HG03558 (cell line): ENCODE data around the gene ADARB2.
"Not testable (repeated sequence)": the region's sequence is repeated elsewhere in the genome, so short reads cannot be mapped to it uniquely, and the experiment has no call there.

Source experiments
- ATAC-seq: cut with Tn5 transposase; IDR thresholded peaks from one replicate; pipeline ENCODE4 v1.9.1; 2021; ENCODE audit warnings: moderate number of reproducible peaks; ENCODE audit not compliant: unreplicated experiment; ENCODE audit errors: extremely low read depth

ADARB2 gene

DNA sequence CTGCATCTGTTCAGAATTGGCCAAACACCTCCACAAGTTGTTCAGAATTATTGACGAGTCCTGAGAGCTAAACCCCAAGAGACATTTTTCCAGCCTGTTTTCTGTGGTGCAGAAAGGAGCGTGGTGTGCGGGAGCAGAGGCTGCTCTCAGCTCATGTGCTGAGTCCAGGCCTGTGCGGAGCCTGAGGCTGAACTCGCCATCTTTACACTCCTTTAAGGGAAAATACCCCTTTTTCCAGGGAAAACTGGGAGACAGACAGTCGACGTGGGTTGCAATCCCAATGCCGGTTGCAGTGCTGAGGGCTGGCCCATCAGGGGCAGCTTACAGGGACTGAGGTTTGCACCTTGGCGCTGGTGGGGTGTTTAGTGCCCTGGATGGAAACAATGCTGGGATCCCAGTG lies 112.2 kb downstream of the ADARB2 start:
- ATAC-seq = no peak

DNA sequence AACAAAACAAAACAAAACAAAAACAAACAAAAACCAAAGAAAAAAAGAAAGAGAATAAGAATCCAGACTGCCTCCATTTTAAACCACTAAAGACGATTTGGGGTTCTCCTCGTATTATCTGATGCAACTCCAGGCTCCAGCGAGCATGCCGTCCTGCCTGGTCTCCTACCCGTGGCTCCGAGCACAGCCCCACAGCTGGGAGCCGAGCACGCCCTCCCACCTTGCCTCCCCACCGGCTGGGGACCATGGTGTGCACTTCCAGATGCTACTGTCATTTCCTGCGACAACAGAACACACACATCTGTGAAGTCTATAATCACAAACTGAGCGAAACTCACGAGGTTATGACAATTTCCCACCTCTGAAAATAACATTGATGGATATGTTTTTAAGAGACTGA lies 113.1 kb downstream of the ADARB2 start:
- no peak for ATAC-seq

DNA sequence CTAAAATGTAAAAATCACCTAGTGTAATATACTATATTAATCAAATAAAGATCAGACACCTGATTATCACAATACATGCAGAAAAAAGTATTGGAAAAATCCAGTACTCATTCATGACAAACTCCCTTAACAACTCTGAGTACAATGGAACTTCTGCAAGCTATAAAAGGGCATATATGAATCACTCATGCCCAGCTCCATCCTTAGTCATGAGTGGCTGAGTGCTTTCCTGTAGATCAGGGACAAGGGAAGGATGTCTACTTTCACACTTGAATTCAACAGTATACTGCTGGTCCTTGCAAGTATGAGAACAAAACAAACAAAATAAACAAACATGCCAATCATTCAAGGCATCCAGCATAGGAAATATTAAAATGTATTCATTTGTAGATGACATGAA lies 116.5 kb downstream of the ADARB2 start:
- no peak for ATAC-seq

DNA sequence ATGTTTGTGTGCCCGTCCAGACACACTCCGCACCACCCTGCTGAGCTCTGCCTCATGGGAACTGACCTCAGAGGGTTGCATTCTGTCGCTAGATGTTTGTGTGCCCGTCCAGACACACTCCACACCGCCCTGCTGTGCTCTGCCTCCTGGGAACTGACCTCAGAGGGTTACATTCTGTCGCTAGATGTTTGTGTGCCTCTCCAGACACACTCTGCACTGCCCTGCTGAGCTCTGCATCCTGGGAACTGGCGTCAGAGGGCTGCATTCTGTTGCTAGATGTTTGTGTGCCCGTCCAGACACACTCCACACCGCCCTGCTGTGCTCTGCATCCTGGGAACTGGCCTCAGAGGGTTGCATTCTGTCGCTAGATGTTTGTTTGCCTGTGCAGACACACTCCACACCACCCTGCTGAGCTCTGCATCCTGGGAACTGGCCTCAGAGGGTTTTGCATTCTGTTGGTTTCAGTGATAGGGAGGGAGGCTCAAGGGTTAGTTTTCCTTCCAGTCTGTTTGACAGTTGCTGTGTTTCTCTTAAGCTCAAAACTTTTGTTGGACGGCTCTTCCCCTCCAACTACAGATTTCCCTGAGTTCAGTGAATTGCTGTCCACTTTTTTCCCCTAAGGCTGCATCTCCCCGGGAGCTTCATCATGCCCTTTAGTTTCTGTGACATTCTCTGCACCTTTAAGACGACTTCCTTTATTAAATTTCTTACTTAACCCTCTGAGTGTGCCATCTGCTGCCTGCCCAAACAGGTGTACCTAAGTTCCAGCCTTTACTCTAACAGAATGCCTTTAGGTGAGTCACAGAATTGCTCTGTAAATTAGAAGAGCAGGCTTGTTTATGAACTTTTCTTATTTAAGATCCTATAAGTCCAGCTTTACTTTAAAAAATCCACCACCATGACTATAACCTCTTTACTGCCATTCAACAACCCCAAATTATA lies 119.7 kb downstream of the ADARB2 start:
- ATAC-seq = not testable (repeated sequence)

DNA sequence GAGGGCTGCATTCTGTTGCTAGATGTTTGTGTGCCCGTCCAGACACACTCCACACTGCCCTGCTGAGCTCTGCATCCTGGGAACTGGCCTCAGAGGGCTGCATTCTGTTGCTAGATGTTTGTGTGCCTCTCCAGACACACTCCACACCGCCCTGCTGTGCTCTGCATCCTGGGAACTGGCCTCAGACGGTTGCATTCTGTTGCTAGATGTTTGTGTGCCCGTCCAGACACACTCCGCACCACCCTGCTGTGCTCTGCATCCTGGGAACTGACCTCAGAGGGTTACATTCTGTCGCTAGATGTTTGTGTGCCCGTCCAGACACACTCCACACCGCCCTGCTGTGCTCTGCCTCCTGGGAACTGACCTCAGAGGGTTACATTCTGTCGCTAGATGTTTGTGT lies 120.6 kb downstream of the ADARB2 start:
- not testable (repeated sequence) for ATAC-seq

DNA sequence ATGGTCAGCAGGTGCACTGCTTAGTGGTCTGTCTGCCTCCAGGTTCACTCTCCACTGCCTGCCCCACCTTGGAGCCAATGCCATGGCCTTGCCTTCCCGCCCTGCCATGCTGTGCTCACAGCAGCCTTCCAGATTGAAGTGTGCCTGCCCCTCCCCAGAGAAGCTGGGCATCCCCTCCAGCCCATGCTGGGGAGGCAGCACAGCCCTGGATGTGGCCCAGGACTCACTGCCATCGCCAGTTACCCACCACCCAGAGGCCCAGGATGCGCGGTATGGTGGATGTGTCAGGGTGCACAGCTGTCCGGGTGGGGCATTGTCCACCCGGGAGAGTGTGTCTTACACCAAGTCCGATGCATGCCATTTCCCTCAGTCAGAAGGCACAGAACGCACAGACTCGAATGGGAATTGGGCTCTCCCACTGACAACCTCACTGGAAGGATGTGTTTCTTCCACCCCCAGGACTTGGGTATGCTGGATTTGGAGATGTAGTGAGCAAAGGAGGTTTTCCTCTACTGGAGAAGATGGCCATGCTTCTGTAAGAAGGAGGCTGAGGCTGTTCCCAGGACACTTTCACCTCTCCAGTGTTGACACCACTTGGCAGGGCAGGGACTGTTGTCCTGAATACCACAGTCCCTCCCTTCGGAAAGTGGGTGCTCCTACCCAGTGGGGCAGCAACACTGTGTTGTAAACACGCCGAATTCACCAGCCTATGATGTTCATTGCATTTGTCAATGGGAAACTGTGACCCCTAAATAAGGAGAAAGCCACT lies 122.0 kb downstream of the ADARB2 start:
- no peak for ATAC-seq

DNA sequence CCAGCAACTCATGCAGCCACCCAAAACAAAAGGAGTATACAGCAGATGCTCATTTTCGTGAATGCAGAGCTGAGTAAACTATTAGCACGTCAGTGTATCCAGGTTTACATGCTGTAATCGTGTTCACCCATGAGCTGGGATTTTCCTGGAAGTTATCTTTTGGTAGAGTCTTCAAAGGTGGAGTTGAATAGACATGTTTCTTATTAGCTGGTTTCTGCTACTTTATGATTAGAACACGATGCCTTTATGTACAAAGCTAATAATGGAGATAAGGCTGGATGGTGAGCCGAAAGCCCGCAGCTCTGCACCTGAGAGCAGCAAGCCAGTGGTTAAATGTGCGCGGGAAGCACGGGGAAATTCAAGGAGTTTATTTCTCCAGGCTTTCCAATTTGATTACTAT lies 123.8 kb downstream of the ADARB2 start:
- ATAC-seq = no peak

DNA sequence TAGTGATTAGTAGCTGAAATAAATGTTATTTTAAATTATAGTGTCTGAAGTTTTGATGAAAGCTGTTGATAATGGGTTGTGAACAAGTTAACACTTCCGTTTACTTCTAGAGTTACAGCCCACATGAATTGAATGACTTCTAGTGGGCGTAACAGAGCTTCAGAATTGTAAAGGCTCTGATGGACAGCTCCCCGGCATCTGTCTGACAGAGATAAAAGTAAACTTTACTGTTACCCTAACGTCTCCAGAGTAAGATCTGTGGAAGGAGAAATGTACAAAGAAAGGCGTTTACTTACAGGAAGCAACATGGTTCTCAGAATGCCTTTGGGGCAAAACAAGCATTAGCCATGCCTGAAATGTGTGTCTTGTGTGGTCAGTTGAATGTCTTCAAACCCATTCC lies 124.4 kb downstream of the ADARB2 start:
- ATAC-seq = no peak

DNA sequence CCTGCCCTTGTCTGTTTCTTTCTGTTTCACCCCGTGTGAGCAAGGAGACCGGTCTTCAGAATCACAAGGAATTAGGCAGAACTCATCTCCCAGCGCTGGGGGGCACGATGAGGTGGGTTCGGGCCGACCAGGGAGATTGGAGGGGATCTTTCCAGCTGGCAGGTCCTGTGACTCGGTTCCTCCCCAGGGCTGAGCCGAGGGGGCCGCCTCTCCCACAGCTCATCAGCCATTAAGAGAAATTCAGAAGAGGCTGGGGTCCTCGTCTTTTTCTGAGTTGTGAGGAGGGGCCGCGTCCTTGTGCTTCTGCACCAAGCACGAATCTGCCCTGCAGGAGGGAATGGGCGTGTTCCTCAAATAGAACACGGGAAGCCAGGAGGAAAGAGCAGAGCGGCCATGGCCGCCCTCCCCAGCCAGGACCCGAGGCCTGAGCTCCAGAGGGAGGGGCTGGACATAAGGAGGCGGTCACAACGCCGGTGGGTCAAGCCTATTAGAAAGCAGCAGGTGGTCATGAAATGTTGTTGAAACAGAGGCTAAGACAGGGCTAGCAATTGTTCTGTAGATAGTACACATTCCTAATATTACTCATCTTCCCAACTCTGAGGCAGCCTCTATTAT lies 125.3 kb downstream of the ADARB2 start:
- ATAC-seq = no peak

DNA sequence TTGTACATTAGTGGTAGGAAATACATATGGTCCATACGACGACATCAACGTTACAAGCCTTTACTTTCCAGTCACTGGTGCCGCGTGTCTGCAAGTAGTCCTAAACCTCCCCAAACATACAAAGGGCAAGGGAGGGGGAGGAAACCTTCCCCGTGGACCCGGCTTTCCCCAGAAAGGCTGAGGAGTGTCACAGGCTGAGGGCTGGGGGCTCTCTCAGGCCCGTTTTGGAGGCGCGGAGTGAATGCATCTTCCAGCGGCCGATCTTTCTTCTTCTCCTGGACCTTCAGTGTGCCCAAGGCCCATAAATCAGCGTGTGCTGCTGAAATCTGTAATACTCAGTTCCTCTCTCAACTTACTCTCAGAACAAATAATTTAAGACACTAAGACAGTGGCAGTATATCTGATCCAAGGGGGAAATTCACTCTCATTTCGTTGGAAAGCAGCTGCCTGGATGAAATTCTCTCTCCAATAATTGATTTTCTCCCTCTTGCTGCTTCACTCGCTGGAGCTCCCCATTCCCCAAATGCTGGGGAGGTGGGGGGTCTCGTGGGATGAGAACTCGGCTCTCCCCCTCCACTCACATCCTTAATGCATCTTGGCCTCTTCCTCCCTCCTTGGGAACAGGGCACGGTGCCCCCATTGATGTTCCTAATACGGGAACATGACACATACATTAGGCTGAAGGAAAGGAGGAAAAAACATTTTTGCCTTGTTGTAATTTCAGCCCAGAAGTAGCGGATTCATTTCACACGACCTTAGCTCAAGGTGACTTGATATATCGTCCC lies 126.1 kb downstream of the ADARB2 start:
- no peak for ATAC-seq

DNA sequence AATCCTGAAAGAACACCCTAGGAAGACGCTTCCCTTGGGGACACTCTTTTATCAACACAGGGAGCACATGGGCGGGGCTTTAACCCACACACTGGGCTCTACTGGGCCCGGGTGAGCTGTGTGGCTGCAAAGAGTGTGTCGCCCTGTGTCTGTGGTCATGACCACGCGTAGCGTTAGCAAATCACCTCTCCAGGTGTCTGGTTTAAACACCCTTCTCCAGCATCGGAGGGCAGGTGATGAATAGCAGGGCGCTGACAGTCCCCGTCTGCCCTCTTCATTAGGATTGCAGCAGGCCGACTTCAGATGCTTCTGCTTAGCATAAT lies 127.7 kb downstream of the ADARB2 start:
- no peak for ATAC-seq

DNA sequence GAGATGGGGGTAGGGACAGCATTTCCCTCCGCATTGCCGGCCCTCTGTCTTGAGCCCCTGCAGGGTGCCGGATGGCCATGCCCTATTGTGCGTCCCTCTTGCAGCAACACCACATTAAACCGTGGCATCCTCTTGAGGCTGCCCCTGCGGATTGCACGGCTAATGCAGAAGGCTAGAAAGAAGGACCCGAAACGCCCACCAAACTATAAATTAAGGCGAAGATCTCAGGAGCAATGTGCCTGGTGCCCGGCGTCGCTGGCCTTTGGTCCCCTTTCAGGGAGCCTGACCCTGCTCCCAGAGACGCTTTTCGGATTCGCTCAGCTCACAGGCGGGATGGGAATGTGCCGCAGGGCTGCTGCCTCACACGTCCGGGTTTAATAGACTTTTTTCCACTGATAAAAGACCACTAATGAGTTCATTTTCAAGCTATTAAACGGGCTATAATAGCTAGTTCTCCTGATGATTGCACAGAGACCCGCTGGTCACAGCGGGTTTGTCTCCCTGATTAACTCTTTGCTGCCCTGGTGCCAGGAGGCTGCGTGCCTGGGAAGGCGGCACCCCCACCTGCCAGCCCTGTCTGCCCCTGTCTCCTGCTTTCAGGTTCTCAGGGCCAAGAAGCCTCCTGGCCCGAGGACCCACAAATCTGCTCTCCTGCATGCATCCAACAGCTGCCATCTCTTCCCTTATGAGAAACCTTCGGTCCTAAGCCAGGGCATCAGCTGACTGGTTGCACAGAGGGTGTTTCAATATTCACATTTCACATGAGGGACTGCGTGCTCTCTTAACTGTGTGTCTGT lies 128.3 kb downstream of the ADARB2 start:
- no peak for ATAC-seq

DNA sequence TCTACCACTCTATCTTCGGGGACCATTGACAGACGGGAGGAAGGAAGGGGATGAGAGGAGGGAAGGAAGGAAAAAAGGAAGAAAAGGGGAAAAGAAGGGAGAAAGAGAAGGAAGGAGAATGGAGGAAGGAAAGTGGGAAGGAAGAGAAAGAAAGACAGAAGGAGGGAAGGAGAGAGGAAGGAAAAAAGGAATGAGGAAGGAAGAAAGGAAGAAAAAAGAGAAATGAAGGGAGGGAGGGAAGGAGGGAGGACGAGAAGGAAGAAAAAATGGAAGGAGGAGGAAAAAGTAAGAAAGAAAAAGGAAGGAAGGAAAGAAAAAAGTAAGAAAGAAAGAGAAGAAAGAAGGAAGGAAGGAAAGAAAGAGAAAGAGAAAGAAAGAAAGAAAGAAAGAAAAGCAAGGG lies 128.9 kb downstream of the ADARB2 start:
- no peak for ATAC-seq

DNA sequence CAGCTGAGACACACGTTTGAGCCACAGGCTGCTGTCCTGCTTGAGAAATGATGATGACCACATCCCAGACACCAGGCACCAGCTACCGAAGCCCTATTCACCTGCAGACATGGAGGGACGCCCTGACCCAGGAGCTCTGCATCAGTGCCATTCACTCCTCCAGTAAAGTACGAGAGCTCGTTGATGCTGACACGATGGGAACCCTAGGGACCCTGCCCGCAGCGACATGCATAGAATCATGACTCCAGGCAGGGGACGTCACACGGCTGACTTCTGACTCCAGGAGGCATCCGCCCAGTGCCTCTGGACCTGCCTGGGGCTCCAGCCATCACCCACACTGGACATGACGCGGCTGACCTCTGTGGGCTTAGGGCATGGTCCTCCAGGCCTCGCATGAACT lies 129.9 kb downstream of the ADARB2 start:
- no peak for ATAC-seq

DNA sequence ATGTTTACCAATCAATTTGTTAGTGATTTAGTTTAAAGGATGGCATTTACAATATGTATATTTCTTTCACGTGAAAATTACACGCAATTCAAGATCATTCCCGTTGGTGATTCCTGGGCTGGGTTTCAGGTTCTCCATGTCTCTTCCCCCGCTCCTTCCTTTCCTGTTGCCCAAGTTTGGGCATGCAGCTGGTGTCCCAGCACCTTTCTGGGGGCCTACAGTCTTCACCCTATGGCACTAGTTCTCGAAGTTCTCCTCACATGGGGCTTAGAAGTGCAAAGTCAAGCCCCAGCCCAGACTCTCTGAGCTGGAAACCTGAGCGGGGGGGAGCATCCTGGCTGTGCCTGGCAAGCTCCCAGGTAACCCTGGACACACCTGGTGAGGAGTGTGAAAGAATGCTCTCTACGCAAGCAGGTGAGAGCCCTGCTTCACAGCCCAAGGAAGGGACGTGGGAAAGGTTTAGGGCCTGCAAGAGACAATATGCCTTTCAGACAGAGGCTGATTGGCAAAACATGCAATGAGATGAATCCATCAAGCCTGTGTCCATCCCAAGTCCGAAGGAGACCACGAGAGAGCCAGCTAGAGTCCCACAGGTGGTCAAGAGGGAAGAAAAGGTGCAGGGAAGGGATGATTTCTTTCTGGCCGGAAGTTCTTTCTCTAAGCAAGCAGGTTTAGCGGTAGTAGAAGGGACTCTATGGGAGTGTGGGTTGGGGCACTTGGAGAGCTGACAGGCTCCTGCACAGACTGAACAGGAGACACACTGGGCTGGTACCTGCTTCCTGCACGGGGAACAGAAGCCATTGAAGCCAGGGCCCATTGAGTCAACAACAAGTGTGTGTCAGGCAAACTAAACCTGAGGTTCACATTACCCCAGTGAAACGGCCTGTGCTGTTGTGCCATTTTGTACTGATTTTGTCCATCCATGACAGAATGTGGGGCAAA lies 131.1 kb downstream of the ADARB2 start:
- ATAC-seq = no peak

DNA sequence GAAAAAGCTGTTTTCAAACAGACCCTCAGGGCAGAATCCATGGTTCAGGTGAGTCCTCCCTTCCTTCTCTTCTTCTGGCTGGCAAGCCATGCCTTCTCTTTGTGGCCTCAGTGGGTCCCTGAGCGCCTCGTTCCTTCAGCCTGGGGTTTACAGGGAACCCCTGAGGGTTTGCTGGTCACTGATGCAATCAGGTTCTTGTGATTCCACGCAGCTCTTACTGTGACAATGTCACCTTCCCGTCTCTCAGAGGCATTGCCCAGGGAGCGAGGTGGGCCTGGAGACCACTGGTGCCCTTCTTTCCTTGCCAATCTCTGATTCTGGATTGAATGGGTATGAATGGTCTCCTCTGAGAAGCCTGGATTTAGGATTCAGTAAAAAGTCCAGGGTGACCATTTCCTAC lies 132.2 kb downstream of the ADARB2 start:
- no peak for ATAC-seq

DNA sequence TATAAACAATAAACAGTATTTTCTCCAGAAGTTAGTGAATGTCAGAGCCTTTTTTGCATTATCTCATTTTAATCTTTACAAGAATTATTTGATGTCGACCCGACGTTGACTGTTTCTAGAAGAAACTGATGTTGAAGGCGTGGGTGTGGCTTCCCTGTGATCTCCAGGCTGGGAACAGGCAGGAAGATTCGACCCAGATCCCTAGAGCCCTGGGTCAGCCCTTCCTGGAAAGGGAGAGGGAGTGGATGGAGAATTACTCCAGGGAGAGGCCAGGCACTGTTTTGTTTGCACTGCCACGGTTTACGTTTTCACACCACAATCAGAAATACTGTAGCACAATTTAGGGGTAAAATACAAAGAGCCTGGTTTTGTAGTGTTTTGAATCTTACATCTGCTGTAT lies 133.1 kb downstream of the ADARB2 start:
- no peak for ATAC-seq

DNA sequence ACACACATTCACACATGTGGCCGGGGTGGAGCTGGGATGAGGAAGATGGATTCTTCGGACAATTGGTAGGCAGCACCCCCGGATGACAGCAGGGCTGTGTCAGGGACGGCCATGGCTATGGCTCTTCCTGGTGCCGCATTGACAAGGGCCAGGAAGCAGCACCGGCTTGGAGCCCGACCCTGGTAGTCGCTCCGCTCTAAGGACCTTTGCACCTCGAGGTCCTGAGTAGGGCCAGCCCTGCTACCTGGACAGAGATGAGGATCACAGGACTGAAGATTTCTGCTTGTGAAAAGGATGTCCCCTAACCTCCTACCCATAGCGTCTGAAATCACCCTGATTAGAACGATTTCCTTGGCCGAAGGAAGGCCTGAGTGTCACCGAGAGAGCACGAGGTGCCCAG lies 134.1 kb downstream of the ADARB2 start:
- no peak for ATAC-seq

DNA sequence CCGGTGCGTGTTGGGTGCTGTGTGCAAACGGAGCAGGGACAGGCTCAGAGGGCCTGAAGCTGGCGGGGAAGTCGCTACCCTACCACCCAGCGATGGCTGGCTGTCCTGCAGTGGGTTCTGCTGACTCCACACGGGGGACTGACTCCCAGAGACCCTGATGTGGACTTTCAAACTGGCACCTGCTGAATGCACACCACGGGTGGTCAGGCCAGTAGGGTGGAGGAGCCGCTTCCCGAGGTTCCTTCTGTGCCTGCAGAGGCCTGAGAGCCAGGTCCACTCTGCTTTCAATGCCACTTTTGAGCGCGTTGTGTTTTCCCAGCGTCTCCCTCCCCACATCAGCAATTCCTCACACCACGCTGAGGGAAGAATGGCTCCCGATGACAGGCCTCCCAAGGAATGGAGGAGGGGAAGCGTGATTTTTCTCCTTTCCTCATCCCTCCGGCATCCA lies 135.3 kb downstream of the ADARB2 start:
- no peak for ATAC-seq
